NCI-H82 (cell line): Measurements from ENCODE around the gene MFN1.

ENCODE experiments used
- DNase-seq: peaks from one replicate; lab custom pipeline; 2025; lab: John Stamatoyannopoulos, UW

MFN1 gene

GRCh38 chr3:179336345-179336929 is 11.1 kb upstream of the MFN1 start:
- DNase-seq, result no peak

- DNase-seq, result no peak
Observed at GRCh38 chr3:179348325-179349013, 960 bp downstream of the MFN1 start.

GRCh38 chr3:179355996-179356395 is 8.5 kb downstream of the MFN1 start:
- DNase-seq, result no peak

- no peak for DNase-seq
Observed at GRCh38 chr3:179363332-179363731, 15.8 kb downstream of the MFN1 start.

GRCh38 chr3:179369621-179370020 is 22.1 kb downstream of the MFN1 start:
- DNase-seq, result no peak

- peak; percentile 21 for DNase-seq
Observed at GRCh38 chr3:179373938-179374337, 26.4 kb downstream of the MFN1 start.

- DNase-seq, result no peak
Observed at GRCh38 chr3:179375091-179375999, 27.8 kb downstream of the MFN1 start.

- DNase-seq, result no peak
Observed at GRCh38 chr3:179376474-179376873, 29.0 kb downstream of the MFN1 start.

GRCh38 chr3:179391906-179392305 is 44.4 kb downstream of the MFN1 start:
- DNase-seq, result no peak

GRCh38 chr3:179398574-179399231 is 51.2 kb downstream of the MFN1 start:
- no peak for DNase-seq

GRCh38 chr3:179401561-179401960 is 54.1 kb downstream of the MFN1 start:
- no peak for DNase-seq

- DNase-seq, result no peak
Observed at GRCh38 chr3:179402963-179403362, 55.5 kb downstream of the MFN1 start.

GRCh38 chr3:179404307-179404706 is 56.8 kb downstream of the MFN1 start:
- no peak for DNase-seq

- DNase-seq, result peak; percentile 19
Observed at GRCh38 chr3:179410331-179410730, 62.8 kb downstream of the MFN1 start.

GRCh38 chr3:179410999-179411398 is 63.5 kb downstream of the MFN1 start:
- DNase-seq, result no peak

GRCh38 chr3:179414804-179415203 is 67.3 kb downstream of the MFN1 start:
- DNase-seq, result peak; percentile 21

- no peak for DNase-seq
Observed at GRCh38 chr3:179415377-179415776, 67.9 kb downstream of the MFN1 start.

GRCh38 chr3:179416681-179417080 is 69.2 kb downstream of the MFN1 start:
- no peak for DNase-seq

GRCh38 chr3:179418610-179419009 is 71.1 kb downstream of the MFN1 start:
- no peak for DNase-seq

GRCh38 chr3:179421500-179421899 is 74.0 kb downstream of the MFN1 start:
- peak; percentile 24 for DNase-seq

GRCh38 chr3:179425075-179425474 is 77.6 kb downstream of the MFN1 start:
- no peak for DNase-seq

GRCh38 chr3:179428876-179429548 is 81.5 kb downstream of the MFN1 start:
- no peak for DNase-seq
